HepG2 (cell line): ENCODE results near the gene MMP25. TPM values are rescaled to one million over a fixed set of nuclear protein-coding genes. Genes with fewer than 3 reads are reported as not detected.

Source experiments
- BCL6 ChIP-seq: IDR thresholded peaks from 2 replicates; pipeline ENCODE4 v1.6.1; 2016; ENCODE audit warnings: missing genetic modification reagents, missing compliant biosample characterization
- HOXA3 ChIP-seq: sonication (generic); formaldehyde crosslinking; IDR thresholded peaks from 2 replicates; pipeline ENCODE4 v1.5.0; 2020; ENCODE audit warnings: missing genetic modification reagents
- RAD21 ChIP-seq: fragments of 450-650 bp; formaldehyde crosslinking; IDR thresholded peaks from 2 replicates; pipeline ENCODE4 v1.5.0; 2020; ENCODE audit warnings: mild to moderate bottlenecking
- SMC3 ChIP-seq: IDR thresholded peaks from 2 replicates; pipeline ENCODE4 v1.6.1; 2011; ENCODE audit warnings: low read length, improper control_type of control experiment
- ZBTB4 ChIP-seq: sonication (generic); formaldehyde crosslinking; IDR thresholded peaks from 2 replicates; pipeline ENCODE4 v1.4.0; 2020; ENCODE audit warnings: missing genetic modification reagents, mild to moderate bottlenecking, borderline replicate concordance
- ZNF883 ChIP-seq: sonication (generic); formaldehyde crosslinking; IDR thresholded peaks from 2 replicates; pipeline ENCODE4 v1.5.1; 2020; ENCODE audit warnings: mild to moderate bottlenecking, missing genetic modification reagents; ENCODE audit errors: not compliant biosample characterization
- ZSCAN31 ChIP-seq: sonication (generic); formaldehyde crosslinking; IDR thresholded peaks from 2 replicates; pipeline ENCODE4 v1.5.0; 2020; ENCODE audit warnings: low read depth, mild to moderate bottlenecking, missing genetic modification reagents
- polyA plus RNA-seq, 8 experiments: library from polyadenylated mRNA; depleted of rRNA in 3 of 8; stranded (reverse) in 7 of 8; unstranded in 1 of 8; fragments of >200 nt; fragmentation: Illumina TruSeq in 4 of 8; extraction: Trizol in 4 of 8; gene quantifications; 2 replicates each; pipeline versions ENCODE4 v1.2.1 to v1.2.3, GENCODE V29; 2011 to 2016; ENCODE audit warnings: low read depth in 4 of 8, missing spikeins in 1 of 8, mixed read lengths in 1 of 8; ENCODE audit not compliant: insufficient read depth in 1 of 8
- total RNA-seq, 5 experiments: library from RNA; depleted of rRNA; stranded (reverse); fragments of >200 nt; fragmentation: Illumina TruSeq; extraction: Trizol; gene quantifications; 2 replicates each; pipeline ENCODE4 v1.2.3, GENCODE V29; 2016; ENCODE audit warnings: low read depth in 1 of 5
- TF ChIP-seq, protein P1 (sequence below): sonication (generic); formaldehyde crosslinking; IDR thresholded peaks from 2 replicates; pipeline ENCODE4 v1.5.0; 2020; ENCODE audit warnings: mild to moderate bottlenecking, missing genetic modification reagents, moderate library complexity

MMP25 gene
- total and polyA plus RNA-seq, 2 of the 13 experiments (the other 11 are each of a cell fraction or from before 2014, with no cell fraction given), result 0.04 to 0.08 TPM

- TF ChIP-seq HOXA3 (CRISPR knock-in tag), result peak; percentile 55; the same call in 1 of the 2 replicates
- TF ChIP-seq SMC3, result peak; percentile 11; the same call in 1 of the 2 replicates
- TF ChIP-seq BCL6 (CRISPR knock-in tag), result peak; percentile 19; the same call in 1 of the 2 replicates
- peak; percentile 72 for TF ChIP-seq RAD21
- 0 out of 2 replicates have a peak, but pooled peaks have one; percentile 31 for TF ChIP-seq ZBTB4 (CRISPR knock-in tag)
- peak; percentile 40 for TF ChIP-seq ZNF883
- 0 out of 2 replicates have a peak, but pooled peaks have one; percentile 36 for TF ChIP-seq ZSCAN31 (CRISPR knock-in tag)
- TF ChIP-seq, protein P1, sequence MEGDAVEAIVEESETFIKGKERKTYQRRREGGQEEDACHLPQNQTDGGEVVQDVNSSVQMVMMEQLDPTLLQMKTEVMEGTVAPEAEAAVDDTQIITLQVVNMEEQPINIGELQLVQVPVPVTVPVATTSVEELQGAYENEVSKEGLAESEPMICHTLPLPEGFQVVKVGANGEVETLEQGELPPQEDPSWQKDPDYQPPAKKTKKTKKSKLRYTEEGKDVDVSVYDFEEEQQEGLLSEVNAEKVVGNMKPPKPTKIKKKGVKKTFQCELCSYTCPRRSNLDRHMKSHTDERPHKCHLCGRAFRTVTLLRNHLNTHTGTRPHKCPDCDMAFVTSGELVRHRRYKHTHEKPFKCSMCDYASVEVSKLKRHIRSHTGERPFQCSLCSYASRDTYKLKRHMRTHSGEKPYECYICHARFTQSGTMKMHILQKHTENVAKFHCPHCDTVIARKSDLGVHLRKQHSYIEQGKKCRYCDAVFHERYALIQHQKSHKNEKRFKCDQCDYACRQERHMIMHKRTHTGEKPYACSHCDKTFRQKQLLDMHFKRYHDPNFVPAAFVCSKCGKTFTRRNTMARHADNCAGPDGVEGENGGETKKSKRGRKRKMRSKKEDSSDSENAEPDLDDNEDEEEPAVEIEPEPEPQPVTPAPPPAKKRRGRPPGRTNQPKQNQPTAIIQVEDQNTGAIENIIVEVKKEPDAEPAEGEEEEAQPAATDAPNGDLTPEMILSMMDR (CRISPR knock-in tag), result peak; percentile 95
These were observed 18.2 kb upstream of the MMP25 start (continued) for GRCh38 chr16:3027983-3028715.
